Stimulated activated memory B cell treated with anti-CD40 and anti-IgM and Interleukin-4, amounts not matched to agents 10 μg/mL and 1 μg/mL and 100 μg/mL, for 72 hours (primary cell): ENCODE results near the gene MTMR10.
A peak's percentile ranks its signal among the peaks of the same experiment; 100 is the strongest.

ENCODE experiments used
- ATAC-seq: fragments of 150-1000 bp; cut with Tn5 transposase; 2 replicates; pipeline ENCODE4 v1.10.0; 2021
- H3K27ac Mint-ChIP-seq: one replicate; pipeline ENCODE4 v1.8.0; 2022; ENCODE audit warnings: mild to moderate bottlenecking, mixed read lengths
- H3K27me3 Mint-ChIP-seq: one replicate; pipeline ENCODE4 v1.8.0; 2022; ENCODE audit warnings: mixed read lengths
- H3K36me3 Mint-ChIP-seq: one replicate; pipeline ENCODE4 v1.8.0; 2022; ENCODE audit warnings: mixed read lengths
- H3K4me1 Mint-ChIP-seq: one replicate; pipeline ENCODE4 v1.8.0; 2022; ENCODE audit warnings: mixed read lengths
- H3K4me3 Mint-ChIP-seq: one replicate; pipeline ENCODE4 v1.8.0; 2022; ENCODE audit warnings: mild to moderate bottlenecking, moderate library complexity, mixed read lengths
- H3K9me3 Mint-ChIP-seq: one replicate; pipeline ENCODE4 v1.8.0; 2022; ENCODE audit warnings: mixed read lengths

The MTMR10 gene

GRCh38 chr15:31021067-31021665 lies 29.7 kb upstream of the MTMR10 start:
- no peaks in the 10 kb centered on the region for H3K27me3 Mint-ChIP-seq
- no peaks in the 10 kb centered on the region for H3K36me3 Mint-ChIP-seq
- peak; percentile 71 for ATAC-seq
- no peak overlapping the region for H3K4me3 Mint-ChIP-seq
- H3K4me1 Mint-ChIP-seq, result peaks cover 34% of the 10 kb centered on the region
- H3K9me3 Mint-ChIP-seq, result no peaks in the 10 kb centered on the region
- peak overlapping the region; percentile 43 for H3K27ac Mint-ChIP-seq

GRCh38 chr15:31020542-31020941 lies 29.1 kb upstream of the MTMR10 start:
- no peaks in the 10 kb centered on the region for H3K9me3 Mint-ChIP-seq
- H3K27ac Mint-ChIP-seq, result peak overlapping the region; percentile 43
- no peak overlapping the region for H3K4me3 Mint-ChIP-seq
- no peaks in the 10 kb centered on the region for H3K36me3 Mint-ChIP-seq
- no peak for ATAC-seq
- no peaks in the 10 kb centered on the region for H3K27me3 Mint-ChIP-seq
- peaks cover 39% of the 10 kb centered on the region for H3K4me1 Mint-ChIP-seq

GRCh38 chr15:31019986-31020385 lies 28.6 kb upstream of the MTMR10 start:
- Mint-ChIP-seq H3K4me1 (peaks cover 44% of the 10 kb centered on the region), H3K4me3 (no peak overlapping the region), H3K27ac (peak overlapping the region; percentile 43), H3K9me3 (no peaks in the 10 kb centered on the region), H3K36me3 (no peaks in the 10 kb centered on the region), H3K27me3 (no peaks in the 10 kb centered on the region)
- ATAC-seq, result no peak

DNA sequence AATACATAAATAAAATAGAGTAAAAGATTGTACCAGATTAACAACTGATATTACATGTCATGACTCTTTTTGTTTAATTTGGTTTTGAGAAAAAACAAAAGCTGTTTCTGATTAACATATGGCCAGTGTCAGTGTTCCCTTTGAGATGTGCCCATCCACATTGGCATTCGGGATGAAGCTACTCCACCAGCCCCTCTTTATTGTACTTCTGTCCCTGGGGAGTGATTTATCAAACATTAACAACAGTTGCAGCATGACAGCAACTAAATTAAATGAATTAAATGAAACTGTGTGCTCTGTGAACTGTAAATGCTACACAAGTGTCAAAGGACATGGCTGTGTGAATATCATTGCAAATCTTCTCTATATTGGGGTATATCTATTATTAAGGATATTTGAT lies 25.9 kb upstream of the MTMR10 start:
- Mint-ChIP-seq H3K27me3 (no peaks in the 10 kb centered on the region), H3K4me3 (no peak overlapping the region), H3K27ac (no peak overlapping the region), H3K4me1 (peaks cover 56% of the 10 kb centered on the region), H3K9me3 (peaks cover 7% of the 10 kb centered on the region), H3K36me3 (peaks cover 7% of the 10 kb centered on the region)
- ATAC-seq, result no peak

DNA sequence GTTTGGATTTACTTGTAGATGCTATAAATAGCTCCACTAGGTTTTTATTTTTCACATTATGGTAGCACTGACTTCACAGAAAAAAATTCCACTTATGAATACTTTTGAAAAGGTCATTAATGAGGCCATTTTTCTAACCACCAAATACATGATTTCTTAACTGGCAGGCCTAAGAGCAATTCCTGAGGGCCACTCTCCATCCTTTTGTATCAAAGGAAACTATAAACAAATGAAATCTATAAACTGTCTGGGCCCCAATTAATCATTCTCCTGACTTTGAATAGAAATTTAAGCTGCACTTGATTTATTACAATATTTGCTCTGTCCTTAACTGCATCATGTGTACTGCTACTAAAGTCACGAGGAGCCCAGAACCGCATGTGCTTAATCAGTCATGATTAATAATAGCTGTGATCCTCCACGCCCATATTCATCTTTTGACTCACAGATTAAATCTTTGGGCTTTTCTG lies 25.1 kb upstream of the MTMR10 start:
- peaks cover 56% of the 10 kb centered on the region for H3K4me1 Mint-ChIP-seq
- ATAC-seq, result no peak
- H3K9me3 Mint-ChIP-seq, result peaks cover 7% of the 10 kb centered on the region
- H3K27me3 Mint-ChIP-seq, result no peaks in the 10 kb centered on the region
- H3K4me3 Mint-ChIP-seq, result no peak overlapping the region
- no peak overlapping the region for H3K27ac Mint-ChIP-seq
- peaks cover 10% of the 10 kb centered on the region for H3K36me3 Mint-ChIP-seq

GRCh38 chr15:31014608-31014925 lies 23.1 kb upstream of the MTMR10 start:
- Mint-ChIP-seq H3K4me3 (no peak overlapping the region), H3K27me3 (no peaks in the 10 kb centered on the region)
- ATAC-seq, result no peak

GRCh38 chr15:31013863-31014607 lies 22.6 kb upstream of the MTMR10 start:
- Mint-ChIP-seq H3K27ac (peak overlapping the region; percentile 94), H3K4me1 (peaks cover 52% of the 10 kb centered on the region), H3K36me3 (peaks cover 10% of the 10 kb centered on the region), H3K27me3 (no peaks in the 10 kb centered on the region), H3K9me3 (peaks cover 7% of the 10 kb centered on the region), H3K4me3 (no peak overlapping the region)
- ATAC-seq, result peak; percentile 96

More at GRCh38 chr15:31014608-31014925, 23.1 kb upstream of the MTMR10 start:
- H3K4me1 Mint-ChIP-seq, result peaks cover 46% of the 10 kb centered on the region
- peak overlapping the region; percentile 94 for H3K27ac Mint-ChIP-seq
- peaks cover 10% of the 10 kb centered on the region for H3K36me3 Mint-ChIP-seq
- peaks cover 7% of the 10 kb centered on the region for H3K9me3 Mint-ChIP-seq

GRCh38 chr15:31012455-31012854 lies 21.0 kb upstream of the MTMR10 start:
- Mint-ChIP-seq H3K9me3 (peaks cover 7% of the 10 kb centered on the region), H3K4me3 (no peak overlapping the region), H3K4me1 (peaks cover 61% of the 10 kb centered on the region), H3K27ac (peak overlapping the region; percentile 94), H3K36me3 (peaks cover 10% of the 10 kb centered on the region), H3K27me3 (no peaks in the 10 kb centered on the region)
- no peak for ATAC-seq

DNA sequence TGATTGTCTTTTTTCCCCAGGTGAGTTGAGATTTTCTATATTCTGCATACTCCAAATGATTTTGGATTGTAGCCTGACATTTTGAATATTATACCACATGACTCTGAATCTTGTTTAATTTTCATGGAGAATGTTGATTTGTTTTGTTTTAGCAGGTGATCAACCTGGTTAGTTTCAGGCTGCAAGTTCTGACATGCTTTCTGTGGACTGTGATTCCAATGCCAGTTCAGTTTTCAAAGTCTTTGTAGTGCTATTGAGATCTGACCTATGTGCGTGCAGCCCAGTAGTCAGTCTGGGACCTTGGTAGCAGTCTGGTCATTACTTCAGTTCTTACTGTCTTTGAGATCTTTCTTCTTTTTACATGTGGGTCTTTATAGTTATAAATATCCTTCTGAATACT lies 18.6 kb upstream of the MTMR10 start:
- no peak overlapping the region for H3K4me3 Mint-ChIP-seq
- no peak for ATAC-seq
- H3K27me3 Mint-ChIP-seq, result no peaks in the 10 kb centered on the region
- peaks cover 64% of the 10 kb centered on the region for H3K4me1 Mint-ChIP-seq
- H3K9me3 Mint-ChIP-seq, result peaks cover 7% of the 10 kb centered on the region
- no peak overlapping the region for H3K27ac Mint-ChIP-seq
- peaks cover 10% of the 10 kb centered on the region for H3K36me3 Mint-ChIP-seq

DNA sequence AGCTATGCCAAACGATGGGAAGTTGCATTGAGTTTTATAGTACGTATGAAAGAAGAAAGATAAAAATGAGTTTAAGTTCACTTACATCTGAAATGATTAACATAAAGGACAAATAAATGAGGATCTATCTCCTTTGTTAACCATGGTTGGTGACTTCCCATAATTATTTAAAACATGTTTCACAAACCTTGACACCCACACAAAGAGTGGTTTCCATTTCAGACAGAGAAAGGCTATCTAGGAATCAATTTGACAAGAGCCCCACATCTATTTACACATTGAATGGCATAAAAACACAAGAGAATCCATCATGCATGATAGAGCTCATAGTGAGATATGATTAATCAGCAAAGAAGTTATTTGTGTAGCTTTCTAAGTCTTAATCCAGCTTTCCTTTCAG lies 14.2 kb upstream of the MTMR10 start:
- peak; percentile 44 for ATAC-seq
- Mint-ChIP-seq H3K27me3 (no peaks in the 10 kb centered on the region), H3K36me3 (no peaks in the 10 kb centered on the region), H3K4me3 (peak overlapping the region; percentile 38), H3K4me1 (peaks cover 54% of the 10 kb centered on the region), H3K9me3 (no peaks in the 10 kb centered on the region), H3K27ac (peak overlapping the region; percentile 52)

DNA sequence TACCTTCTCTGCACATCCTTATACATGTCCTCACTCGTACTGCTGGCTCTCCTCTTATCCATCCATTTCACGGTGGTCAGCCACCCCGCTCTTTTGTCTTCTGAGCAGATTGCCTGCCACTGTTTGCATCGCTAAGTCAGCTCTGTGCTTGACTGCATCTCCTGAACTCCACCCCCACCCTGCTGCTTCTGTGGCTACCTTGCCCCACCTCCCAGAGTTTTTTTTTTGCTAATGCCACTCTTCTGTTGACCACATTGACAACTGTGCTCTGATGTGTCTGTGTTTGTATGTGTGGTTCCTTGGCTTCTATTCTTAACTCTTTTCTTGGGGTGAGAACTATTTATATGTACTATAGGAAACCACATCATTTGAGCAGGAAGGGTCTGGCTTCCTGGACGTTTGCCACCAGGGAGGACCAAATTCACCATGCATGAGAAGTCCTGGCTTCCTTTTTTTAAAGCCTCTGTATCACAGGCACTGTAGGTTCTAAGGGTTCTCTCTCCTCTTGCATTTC lies 12.8 kb upstream of the MTMR10 start:
- Mint-ChIP-seq H3K36me3 (no peaks in the 10 kb centered on the region), H3K4me1 (peaks cover 52% of the 10 kb centered on the region), H3K27ac (peak overlapping the region; percentile 52), H3K27me3 (no peaks in the 10 kb centered on the region), H3K9me3 (no peaks in the 10 kb centered on the region), H3K4me3 (peak overlapping the region; percentile 63)
- peak; percentile 97 for ATAC-seq

DNA sequence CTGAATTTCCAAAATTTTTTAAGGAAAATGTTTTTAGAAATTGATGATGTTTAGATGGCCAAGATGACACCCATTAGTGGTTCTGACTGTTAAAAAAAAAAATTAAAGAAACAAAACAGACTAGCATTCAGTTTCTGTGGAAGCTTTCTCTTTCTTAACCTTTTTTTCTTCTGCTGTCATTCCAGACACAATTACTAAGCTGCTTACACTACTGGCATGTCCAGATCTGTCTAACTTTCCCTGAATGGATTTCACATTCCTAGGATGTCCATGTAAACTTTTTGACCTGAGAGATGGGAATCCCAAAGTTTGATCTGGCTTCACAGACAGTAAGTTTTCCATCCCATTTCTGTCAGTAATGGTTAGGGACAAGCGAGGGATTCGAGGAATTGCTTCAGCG lies 10.3 kb upstream of the MTMR10 start:
- H3K4me1 Mint-ChIP-seq, result peaks cover 35% of the 10 kb centered on the region
- ATAC-seq, result no peak
- H3K4me3 Mint-ChIP-seq, result no peak overlapping the region
- H3K27me3 Mint-ChIP-seq, result no peaks in the 10 kb centered on the region
- no peaks in the 10 kb centered on the region for H3K36me3 Mint-ChIP-seq
- H3K9me3 Mint-ChIP-seq, result no peaks in the 10 kb centered on the region
- no peak overlapping the region for H3K27ac Mint-ChIP-seq

DNA sequence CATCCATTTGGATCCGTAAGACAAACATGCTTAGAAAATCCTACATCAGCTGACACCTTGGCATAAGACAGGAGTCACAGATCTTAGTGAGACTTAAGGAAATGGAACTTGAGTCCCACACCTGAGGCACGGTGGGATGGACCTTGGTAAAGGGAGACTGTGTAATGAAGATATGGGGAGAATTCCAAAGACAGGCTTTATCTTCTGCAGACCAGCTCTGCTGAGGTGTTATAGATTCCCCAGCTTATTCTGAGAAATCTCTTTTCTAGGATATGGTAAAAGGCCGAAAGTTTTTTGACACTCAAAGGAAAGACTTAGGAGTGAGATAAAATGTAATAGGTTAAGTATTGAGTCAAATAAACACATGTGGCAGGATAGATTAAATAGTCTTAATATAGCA lies 8.3 kb upstream of the MTMR10 start:
- Mint-ChIP-seq H3K9me3 (no peaks in the 10 kb centered on the region), H3K27ac (no peak overlapping the region), H3K27me3 (no peaks in the 10 kb centered on the region), H3K4me3 (no peak overlapping the region), H3K36me3 (no peaks in the 10 kb centered on the region), H3K4me1 (peaks cover 15% of the 10 kb centered on the region)
- no peak for ATAC-seq

DNA sequence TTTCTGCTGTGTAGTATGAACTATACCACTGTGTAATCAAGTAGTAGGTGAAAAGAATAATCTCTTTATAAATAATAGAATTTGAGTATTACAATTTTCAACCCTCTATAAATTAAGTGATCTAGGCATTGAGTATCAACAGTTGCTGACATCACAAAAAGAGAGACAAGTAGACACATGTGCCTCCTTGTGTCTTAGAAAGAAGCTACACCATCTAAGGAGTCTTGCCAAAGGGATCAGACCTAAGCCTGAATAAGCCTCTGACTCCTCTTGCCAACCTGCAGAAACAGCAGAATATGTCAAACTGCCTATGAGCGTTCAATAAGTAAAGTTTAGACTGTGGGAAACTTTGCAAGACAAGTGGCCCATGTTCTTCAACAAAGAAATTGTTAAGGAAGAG lies 5.8 kb upstream of the MTMR10 start:
- Mint-ChIP-seq H3K4me1 (peaks cover 11% of the 10 kb centered on the region), H3K27ac (no peak overlapping the region), H3K4me3 (no peak overlapping the region), H3K36me3 (no peaks in the 10 kb centered on the region), H3K9me3 (no peaks in the 10 kb centered on the region), H3K27me3 (no peaks in the 10 kb centered on the region)
- no peak for ATAC-seq

- peak overlapping the region; percentile 95 for H3K27ac Mint-ChIP-seq
- peak overlapping the region; percentile 87 for H3K4me3 Mint-ChIP-seq
- ATAC-seq, result no peak
Observed at GRCh38 chr15:30992249-30992864, 929 bp upstream of the MTMR10 start.

More at GRCh38 chr15:30992249-30992864, 929 bp upstream of the MTMR10 start:
- peaks cover 33% of the 10 kb centered on the region for H3K4me1 Mint-ChIP-seq
- H3K9me3 Mint-ChIP-seq, result no peaks in the 10 kb centered on the region
- H3K27me3 Mint-ChIP-seq, result no peaks in the 10 kb centered on the region
- peaks cover 6% of the 10 kb centered on the region for H3K36me3 Mint-ChIP-seq
